GM20000 (cell line): Measurements from ENCODE around the gene ELOVL6.

Source experiments
- DNase-seq: peaks from one replicate; pipeline ENCODE4 v3.0.0; 2012; ENCODE audit warnings: low spot score
- CTCF ChIP-seq: IDR thresholded peaks from 2 replicates; pipeline ENCODE4 v1.5.1; 2012; ENCODE audit warnings: mild to moderate bottlenecking, control low read depth; ENCODE audit errors: extremely low read depth, missing control alignments

ELOVL6 gene

GRCh38 chr4:110062166-110062565, 136.2 kb downstream of the ELOVL6 start:
- no peak for DNase-seq
- no peak for TF ChIP-seq CTCF

GRCh38 chr4:110061076-110061475, 137.3 kb downstream of the ELOVL6 start:
- no peak for DNase-seq
- TF ChIP-seq CTCF: no peak

- DNase-seq: peak; percentile 33
- TF ChIP-seq CTCF: no peak
Observed at GRCh38 chr4:110059556-110060191, 138.7 kb downstream of the ELOVL6 start.

DNA sequence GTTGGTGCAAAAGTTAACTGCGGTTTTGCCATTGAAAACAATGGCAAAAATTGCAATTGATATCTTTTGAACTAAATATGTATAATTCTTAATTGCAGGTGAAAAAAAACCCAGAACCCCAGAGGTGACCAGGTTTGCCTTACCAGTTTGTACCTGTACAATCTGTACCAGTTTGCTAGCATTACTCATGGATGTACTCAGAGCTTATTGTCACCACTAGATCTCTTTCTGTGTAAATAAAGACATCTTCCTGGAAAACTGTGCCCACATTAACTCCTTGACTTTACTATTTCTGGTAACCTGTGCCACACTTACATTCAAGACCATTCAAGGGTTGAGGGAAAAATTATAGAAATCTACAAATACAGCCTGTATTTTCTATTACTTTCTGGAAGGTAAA, 139.7 kb downstream of the ELOVL6 start:
- no peak for DNase-seq
- TF ChIP-seq CTCF: no peak

DNA sequence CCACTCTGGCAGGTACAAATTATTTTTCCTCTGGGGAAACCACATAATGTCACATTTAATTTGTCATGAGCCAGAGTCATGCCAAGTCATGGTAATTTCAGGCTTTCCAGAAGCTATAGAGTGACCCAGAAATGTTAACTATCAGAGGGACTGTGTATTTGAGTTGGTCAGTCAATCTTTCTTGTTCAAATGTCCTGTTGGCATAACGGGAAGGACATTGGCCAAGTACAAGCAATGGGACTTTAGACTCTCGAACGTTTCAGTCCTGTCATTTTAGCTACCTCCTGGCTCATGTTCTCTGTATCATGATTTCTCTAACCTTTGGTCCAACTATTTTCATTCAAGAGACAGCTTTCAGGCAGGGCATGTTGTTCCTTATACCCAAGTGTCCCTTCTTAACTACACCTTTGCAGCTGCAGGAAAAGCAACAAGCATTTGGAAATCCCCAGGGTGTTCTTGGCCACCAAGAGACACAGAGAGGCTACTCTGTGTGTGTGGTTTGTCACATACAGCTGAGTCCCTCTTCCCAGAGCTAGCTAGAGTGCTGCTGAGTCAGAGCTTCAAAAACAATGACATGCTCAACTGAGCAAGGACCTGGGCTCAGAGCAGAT, 143.2 kb downstream of the ELOVL6 start:
- no peak for TF ChIP-seq CTCF
- peak; percentile 52 for DNase-seq

DNA sequence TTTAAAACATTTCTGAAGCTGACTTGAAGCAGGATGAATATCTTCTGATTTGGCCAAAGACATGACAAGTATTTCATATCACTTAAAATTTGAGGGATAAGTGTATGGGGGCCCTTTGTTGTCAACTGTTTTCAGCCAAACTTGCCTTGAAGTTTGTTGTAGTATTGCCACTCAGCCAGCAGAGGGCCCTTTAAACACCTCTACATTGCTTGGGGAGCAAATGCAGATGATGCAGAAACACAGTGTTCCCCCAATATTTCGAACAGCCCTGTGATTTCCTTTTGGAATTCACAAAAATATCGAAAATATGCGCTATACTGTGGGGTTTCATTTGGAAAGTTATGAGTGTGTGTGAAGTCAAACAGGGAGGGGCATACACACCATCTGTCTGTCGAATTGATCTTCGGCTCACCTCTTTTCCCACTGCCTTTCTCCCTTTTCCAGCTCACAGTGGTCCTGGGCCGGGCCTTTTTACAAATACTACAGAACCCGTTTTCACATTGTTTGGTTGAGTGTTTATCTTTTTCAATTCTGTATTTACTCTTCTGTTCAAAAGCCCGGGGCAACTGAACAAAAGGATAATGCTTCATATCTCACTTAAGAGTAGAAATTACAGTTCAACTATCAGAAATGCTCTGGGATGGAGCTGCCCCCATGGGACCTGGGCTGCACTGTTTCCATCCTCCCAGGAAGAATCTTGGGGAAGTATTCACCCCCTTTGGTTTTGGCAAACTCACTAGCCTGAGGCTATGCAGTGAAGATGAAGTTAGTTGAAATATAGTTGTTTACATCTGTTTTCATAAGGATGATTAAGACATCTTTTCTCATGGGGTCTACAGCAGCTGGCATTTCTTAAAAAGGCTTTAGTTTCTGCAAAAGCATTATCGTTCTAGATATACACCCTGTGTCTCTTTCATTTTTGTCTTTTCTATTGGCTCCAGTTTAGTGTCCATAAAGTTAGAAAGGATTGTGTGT, 148.2 kb downstream of the ELOVL6 start:
- TF ChIP-seq CTCF: peak; percentile 67
- peak; percentile 44 for DNase-seq

- no peak for TF ChIP-seq CTCF
- no peak for DNase-seq
Observed at GRCh38 chr4:110046588-110047049, 151.8 kb downstream of the ELOVL6 start.
